ENCODE data around the gene TRAF3. TPM values are rescaled to one million over a fixed set of nuclear protein-coding genes. Genes with fewer than 3 reads are reported as not detected.

TRAF3 gene
- total and polyA plus RNA-seq, 3 experiments from 2014 or later = 16.3 to 62.0 (median 61.6) TPM

GRCh38 chr14:102941419-102942011, 164.3 kb downstream of the TRAF3 start:
- no peaks in the 10 kb centered on the region for H3K36me3 ChIP-seq (ENCODE audit: insufficient read depth, low read length)
- Mint-ChIP-seq H3K4me1 (peaks cover 0 to 3% (median under 1%) of the 10 kb centered on the region in 3 donors), H3K9me3 (no peaks in the 10 kb centered on the region), H3K27ac (no peak overlapping the region), H3K36me3 (no peaks in the 10 kb centered on the region), H3K27me3 (peaks cover 0 to 5% of the 10 kb centered on the region in 2 donors), H3K4me3 (no peak overlapping the region)
- H3K4me1 ChIP-seq (ENCODE audit: insufficient read depth, low read length) = no peaks in the 10 kb centered on the region
- DNase-seq = no peak
- POLR2A ChIA-PET = no interaction called here
- H3K9me3 ChIP-seq (ENCODE audit: low read length) = no peaks in the 10 kb centered on the region
- H3K4me3 ChIP-seq (ENCODE audit: low read length) = no peak overlapping the region
- CTCF ChIA-PET = interaction anchor here (1.5 kb wide), 1 partner anchor 11 kb away, joined by 3 read pairs; no protein-coding TSS in a partner anchor
- no peak overlapping the region for H3K27ac ChIP-seq (ENCODE audit: low read depth, low read length)
- H3K27me3 ChIP-seq (ENCODE audit: insufficient read depth, low read length, poor library complexity, severe bottlenecking) = no peaks in the 10 kb centered on the region

GRCh38 chr14:102942069-102942468, 164.8 kb downstream of the TRAF3 start:
- Histone ChIP-seq H3K27me3 (ENCODE audit: insufficient read depth, low read length, poor library complexity, severe bottlenecking) (no peaks in the 10 kb centered on the region), H3K27ac (ENCODE audit: low read depth, low read length) (no peak overlapping the region), H3K4me3 (ENCODE audit: low read length) (no peak overlapping the region), H3K4me1 (ENCODE audit: insufficient read depth, low read length) (peaks cover 2% of the 10 kb centered on the region), H3K36me3 (ENCODE audit: insufficient read depth, low read length) (no peaks in the 10 kb centered on the region), H3K9me3 (ENCODE audit: low read length) (no peaks in the 10 kb centered on the region)
- ChIA-PET POLR2A (no interaction called here), CTCF (interaction anchor here (1.5 kb wide), 1 partner anchor 10 kb away, joined by 3 read pairs; no protein-coding TSS in a partner anchor)
- H3K36me3 Mint-ChIP-seq = no peaks in the 10 kb centered on the region
- H3K27me3 Mint-ChIP-seq = peaks cover 0 to 5% of the 10 kb centered on the region in 2 donors
- H3K9me3 Mint-ChIP-seq = no peaks in the 10 kb centered on the region
- H3K4me3 Mint-ChIP-seq = no peak overlapping the region
- H3K4me1 Mint-ChIP-seq = peaks cover 0 to 8% (median 2%) of the 10 kb centered on the region in 3 donors
- no peak overlapping the region for H3K27ac Mint-ChIP-seq
- no peak for DNase-seq

- Histone ChIP-seq H3K27ac (ENCODE audit: low read depth, low read length) (no peak overlapping the region), H3K27me3 (ENCODE audit: insufficient read depth, low read length, poor library complexity, severe bottlenecking) (no peaks in the 10 kb centered on the region), H3K36me3 (ENCODE audit: insufficient read depth, low read length) (no peaks in the 10 kb centered on the region), H3K4me3 (ENCODE audit: low read length) (no peak overlapping the region), H3K9me3 (ENCODE audit: low read length) (no peaks in the 10 kb centered on the region), H3K4me1 (ENCODE audit: insufficient read depth, low read length) (peaks cover 6% of the 10 kb centered on the region)
- Mint-ChIP-seq H3K4me3 (no peak overlapping the region), H3K4me1 (peaks cover 0 to 16% (median 4%) of the 10 kb centered on the region in 3 donors), H3K9me3 (no peaks in the 10 kb centered on the region), H3K27ac (peak overlapping the region in 1 of 8 donors; percentile 33), H3K27me3 (peaks cover 0 to 5% of the 10 kb centered on the region in 2 donors), H3K36me3 (no peaks in the 10 kb centered on the region)
- ChIA-PET CTCF (no interaction called here), POLR2A (no interaction called here)
- DNase-seq = no peak
Measured at GRCh38 chr14:102943454-102943853, 166.2 kb downstream of the TRAF3 start.

GRCh38 chr14:102943979-102944378, 166.7 kb downstream of the TRAF3 start:
- Mint-ChIP-seq H3K9me3 (no peaks in the 10 kb centered on the region), H3K36me3 (no peaks in the 10 kb centered on the region), H3K27ac (no peak overlapping the region), H3K4me3 (no peak overlapping the region), H3K4me1 (peaks cover 4 to 20% (median 7%) of the 10 kb centered on the region in 3 donors), H3K27me3 (peaks cover 0 to 5% of the 10 kb centered on the region in 2 donors)
- Histone ChIP-seq H3K4me1 (ENCODE audit: insufficient read depth, low read length) (peaks cover 11% of the 10 kb centered on the region), H3K9me3 (ENCODE audit: low read length) (no peaks in the 10 kb centered on the region), H3K36me3 (ENCODE audit: insufficient read depth, low read length) (no peaks in the 10 kb centered on the region), H3K4me3 (ENCODE audit: low read length) (no peak overlapping the region), H3K27me3 (ENCODE audit: insufficient read depth, low read length, poor library complexity, severe bottlenecking) (no peaks in the 10 kb centered on the region), H3K27ac (ENCODE audit: low read depth, low read length) (no peak overlapping the region)
- no peak for DNase-seq
- POLR2A ChIA-PET = no interaction called here
- CTCF ChIA-PET = no interaction called here

GRCh38 chr14:102944448-102945330, 167.4 kb downstream of the TRAF3 start:
- Mint-ChIP-seq H3K4me1 (peaks cover 11 to 27% (median 14%) of the 10 kb centered on the region in 3 donors), H3K36me3 (peaks cover 0 to 3% (median 0%) of the 10 kb centered on the region in 3 donors), H3K4me3 (no peak overlapping the region), H3K27ac (no peak overlapping the region), H3K27me3 (peaks cover 3 to 5% of the 10 kb centered on the region in 2 donors), H3K9me3 (no peaks in the 10 kb centered on the region)
- CTCF ChIA-PET = no interaction called here
- POLR2A ChIA-PET = interaction anchor here (0.6 kb wide), 1 partner anchor 10 kb away, joined by 6 read pairs; no protein-coding TSS in a partner anchor
- DNase-seq = no peak
- H3K36me3 ChIP-seq (ENCODE audit: insufficient read depth, low read length) = no peaks in the 10 kb centered on the region
- H3K4me3 ChIP-seq (ENCODE audit: low read length) = no peak overlapping the region
- no peaks in the 10 kb centered on the region for H3K9me3 ChIP-seq (ENCODE audit: low read length)
- peaks cover 18% of the 10 kb centered on the region for H3K4me1 ChIP-seq (ENCODE audit: insufficient read depth, low read length)
- no peaks in the 10 kb centered on the region for H3K27me3 ChIP-seq (ENCODE audit: insufficient read depth, low read length, poor library complexity, severe bottlenecking)
- no peak overlapping the region for H3K27ac ChIP-seq (ENCODE audit: low read depth, low read length)

- Mint-ChIP-seq H3K36me3 (peaks cover 0 to 3% (median 0%) of the 10 kb centered on the region in 3 donors), H3K27me3 (peaks cover 3 to 5% of the 10 kb centered on the region in 2 donors), H3K4me1 (peaks cover 11 to 27% (median 14%) of the 10 kb centered on the region in 3 donors), H3K27ac (no peak overlapping the region), H3K4me3 (no peak overlapping the region), H3K9me3 (no peaks in the 10 kb centered on the region)
- Histone ChIP-seq H3K9me3 (ENCODE audit: low read length) (no peaks in the 10 kb centered on the region), H3K27ac (ENCODE audit: low read depth, low read length) (no peak overlapping the region), H3K36me3 (ENCODE audit: insufficient read depth, low read length) (no peaks in the 10 kb centered on the region), H3K4me1 (ENCODE audit: insufficient read depth, low read length) (peaks cover 21% of the 10 kb centered on the region), H3K27me3 (ENCODE audit: insufficient read depth, low read length, poor library complexity, severe bottlenecking) (no peaks in the 10 kb centered on the region), H3K4me3 (ENCODE audit: low read length) (no peak overlapping the region)
- ChIA-PET CTCF (no interaction called here), POLR2A (no interaction called here)
- DNase-seq = no peak
Measured at GRCh38 chr14:102945346-102946130, 168.3 kb downstream of the TRAF3 start.

- ChIA-PET POLR2A (no interaction called here), CTCF (no interaction called here)
- no peaks in the 10 kb centered on the region for H3K27me3 ChIP-seq (ENCODE audit: insufficient read depth, low read length, poor library complexity, severe bottlenecking)
- Mint-ChIP-seq H3K4me1 (peaks cover 11 to 27% (median 14%) of the 10 kb centered on the region in 3 donors), H3K9me3 (no peaks in the 10 kb centered on the region), H3K27ac (peak overlapping the region in 1 of 8 donors; percentile 74), H3K27me3 (peaks cover 3 to 11% of the 10 kb centered on the region in 2 donors), H3K4me3 (peak overlapping the region in 3 of 7 donors; percentile 58 to 88 (median 79)), H3K36me3 (peaks cover 0 to 5% (median 0%) of the 10 kb centered on the region in 3 donors)
- no peaks in the 10 kb centered on the region for H3K9me3 ChIP-seq (ENCODE audit: low read length)
- H3K36me3 ChIP-seq (ENCODE audit: insufficient read depth, low read length) = no peaks in the 10 kb centered on the region
- H3K4me1 ChIP-seq (ENCODE audit: insufficient read depth, low read length) = peaks cover 21% of the 10 kb centered on the region
- no peak for DNase-seq
- H3K4me3 ChIP-seq (ENCODE audit: low read length) = no peak overlapping the region
- no peak overlapping the region for H3K27ac ChIP-seq (ENCODE audit: low read depth, low read length)
Measured at GRCh38 chr14:102947321-102948103, 170.3 kb downstream of the TRAF3 start.

Measured in CD8-positive, alpha-beta memory T cell (primary cell).